Activated naive CD4-positive, alpha-beta T cell treated with anti-CD3 and anti-CD28 coated beads, Interleukin-2, amount 50 U/mL, for 24 hours (primary cell): ENCODE results near the gene GTF2A1.

ENCODE experiments used
- H3K27ac Mint-ChIP-seq: one replicate; pipeline ENCODE4 v1.8.0; 2021; ENCODE audit warnings: mild to moderate bottlenecking, mixed read lengths
- H3K27me3 Mint-ChIP-seq: one replicate; pipeline ENCODE4 v1.8.0; 2021; ENCODE audit warnings: mixed read lengths
- H3K36me3 Mint-ChIP-seq: one replicate; pipeline ENCODE4 v1.8.0; 2021; ENCODE audit warnings: mixed read lengths
- H3K4me1 Mint-ChIP-seq: one replicate; pipeline ENCODE4 v1.8.0; 2021; ENCODE audit warnings: mixed read lengths
- H3K4me3 Mint-ChIP-seq: one replicate; pipeline ENCODE4 v1.8.0; 2021; ENCODE audit warnings: mild to moderate bottlenecking, mixed read lengths
- H3K9me3 Mint-ChIP-seq: one replicate; pipeline ENCODE4 v1.8.0; 2021; ENCODE audit warnings: mixed read lengths

Gene GTF2A1

DNA sequence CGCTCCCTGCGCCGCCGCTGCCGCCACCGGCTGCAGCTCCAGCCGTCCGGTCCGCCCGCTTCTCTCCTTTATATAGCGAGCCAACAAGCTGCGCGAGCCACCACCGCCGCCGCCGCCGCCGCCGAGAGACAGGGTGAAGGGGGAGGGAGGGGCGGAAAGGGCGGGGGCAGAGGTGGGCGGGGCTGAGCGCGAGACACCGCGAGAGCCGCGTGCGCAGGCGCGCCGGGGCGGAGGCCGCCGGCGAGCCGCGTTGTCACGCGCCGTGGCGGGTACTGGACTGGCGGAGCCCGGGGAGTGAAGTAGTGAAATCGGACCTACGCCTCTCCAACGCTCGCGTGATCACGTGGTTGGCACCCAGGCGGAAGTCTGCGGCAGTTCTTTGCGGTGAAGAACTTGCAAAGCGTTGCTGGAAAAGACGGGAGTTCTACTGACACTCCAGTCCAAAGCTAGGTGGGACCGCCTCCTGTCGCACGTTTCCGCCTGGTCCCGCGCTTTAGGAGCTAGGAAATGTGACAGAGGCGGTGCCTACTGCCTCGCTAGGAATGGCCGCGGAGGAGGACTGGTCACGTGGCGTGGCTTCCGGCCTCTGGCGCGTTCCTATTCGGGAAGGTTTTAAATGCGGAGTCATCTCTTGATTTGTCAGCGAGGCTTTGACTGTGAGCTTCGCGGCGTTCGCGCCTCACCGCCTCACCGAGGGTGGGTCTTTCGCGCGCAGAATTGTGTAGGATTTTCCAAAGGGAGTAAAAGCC lies at the start of gene GTF2A1:
Gene GTF2A1, minus strand, starts transcription at position 130 of the 749 bp plus-strand sequence. CDS start 441 bp downstream, outside the sequence.
- H3K27ac Mint-ChIP-seq, result peak within 1 kb of the TSS; percentile 100

DNA sequence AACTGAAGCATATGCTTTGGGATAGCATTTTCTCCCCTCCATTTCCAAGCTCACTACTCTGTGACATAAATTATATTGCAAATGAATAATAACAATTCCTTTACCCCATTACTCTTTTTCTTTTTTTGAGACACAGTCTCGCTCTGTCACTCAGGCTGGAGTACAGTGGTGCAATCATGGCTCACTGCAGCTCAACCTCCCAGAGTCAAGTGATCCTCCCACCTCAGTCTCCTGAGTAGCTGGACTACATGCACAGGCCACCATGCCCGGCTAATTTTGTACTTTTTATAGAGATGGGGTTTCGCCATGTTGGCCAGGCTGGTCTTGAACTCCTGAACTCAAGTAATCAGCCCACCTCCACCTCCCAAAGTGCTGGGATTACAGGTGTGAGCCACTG lies 49.2 kb upstream of the GTF2A1 start:
- H3K4me1 Mint-ChIP-seq, result peaks cover 5% of the 10 kb centered on the region
- no peaks in the 10 kb centered on the region for H3K36me3 Mint-ChIP-seq
- no peak overlapping the region for H3K27ac Mint-ChIP-seq
- H3K4me3 Mint-ChIP-seq, result no peak overlapping the region
- H3K27me3 Mint-ChIP-seq, result peaks cover 6% of the 10 kb centered on the region
- H3K9me3 Mint-ChIP-seq, result no peaks in the 10 kb centered on the region

More for the DNA sequence above, at the start of gene GTF2A1:
- peak within 1 kb of the TSS; percentile 98 for H3K4me3 Mint-ChIP-seq
- no peaks in the 10 kb centered on the region for H3K9me3 Mint-ChIP-seq
- H3K4me1 Mint-ChIP-seq, result peaks cover 37% of the 10 kb centered on the region
- peaks cover 5% of the 10 kb centered on the region for H3K36me3 Mint-ChIP-seq
- H3K27me3 Mint-ChIP-seq, result no peaks in the 10 kb centered on the region

DNA sequence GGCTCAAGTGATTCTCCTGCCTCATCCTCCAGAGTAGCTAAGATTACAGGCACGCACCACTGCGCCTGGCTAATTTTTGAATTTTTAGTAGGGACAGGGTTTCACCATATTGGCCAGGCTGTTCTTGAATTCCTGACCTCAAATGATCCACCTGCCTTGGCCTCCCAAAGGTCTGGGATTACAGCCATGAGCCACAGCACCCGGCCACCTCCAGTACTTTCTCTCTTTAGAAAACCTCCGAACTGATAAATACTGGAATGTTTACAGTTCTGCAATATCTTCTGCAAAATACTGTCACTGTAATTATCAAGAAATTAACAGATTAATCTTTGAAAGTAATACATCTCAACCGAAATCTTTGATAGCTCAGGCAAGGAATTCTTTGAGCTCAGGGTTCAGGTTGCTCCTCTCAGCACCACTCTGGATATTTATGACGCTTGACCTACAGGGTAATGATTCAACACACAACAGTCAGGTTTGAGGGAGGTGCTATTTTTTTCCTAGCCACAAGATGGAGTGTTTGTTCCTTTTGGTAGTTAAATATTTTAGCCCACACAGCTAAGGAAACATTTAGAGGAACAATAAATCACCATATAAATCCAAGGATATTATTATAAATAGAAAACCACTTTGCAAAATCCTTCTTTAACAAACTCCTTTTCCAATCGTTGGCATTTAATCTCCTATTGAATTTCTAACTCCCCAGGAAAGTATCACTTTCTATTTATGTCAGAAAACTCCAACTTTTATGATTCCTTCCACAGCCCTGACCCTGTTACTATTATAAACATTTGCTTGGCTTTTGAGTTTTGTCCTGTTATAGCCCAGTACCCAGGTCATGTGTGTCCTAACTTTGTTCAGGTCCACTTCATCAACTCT lies 48.6 kb upstream of the GTF2A1 start:
- no peaks in the 10 kb centered on the region for H3K9me3 Mint-ChIP-seq
- H3K27ac Mint-ChIP-seq, result no peak overlapping the region
- H3K27me3 Mint-ChIP-seq, result peaks cover 6% of the 10 kb centered on the region
- no peaks in the 10 kb centered on the region for H3K36me3 Mint-ChIP-seq
- no peak overlapping the region for H3K4me3 Mint-ChIP-seq
- peaks cover 5% of the 10 kb centered on the region for H3K4me1 Mint-ChIP-seq

DNA sequence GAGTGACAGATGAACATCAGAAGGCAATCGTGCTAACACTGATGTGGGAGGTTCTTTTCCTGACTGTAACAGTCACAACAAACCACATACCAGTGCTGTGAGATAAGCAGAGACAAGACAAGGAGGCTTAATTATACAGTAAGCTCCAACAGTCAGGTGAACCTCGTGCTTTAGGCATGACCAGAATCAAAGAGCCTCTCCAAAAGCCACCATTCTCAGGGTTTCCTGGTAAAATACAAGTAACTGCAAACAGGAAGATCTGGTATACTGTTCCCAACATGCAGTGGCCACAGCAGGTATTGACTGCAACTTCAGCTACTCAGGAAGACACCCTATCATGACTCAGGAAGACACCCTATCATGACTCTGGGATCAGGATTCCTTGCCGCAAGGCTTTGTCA lies 47.3 kb upstream of the GTF2A1 start:
- Mint-ChIP-seq H3K4me1 (peaks cover 5% of the 10 kb centered on the region), H3K27ac (no peak overlapping the region), H3K27me3 (peaks cover 6% of the 10 kb centered on the region), H3K36me3 (no peaks in the 10 kb centered on the region), H3K4me3 (no peak overlapping the region), H3K9me3 (no peaks in the 10 kb centered on the region)

DNA sequence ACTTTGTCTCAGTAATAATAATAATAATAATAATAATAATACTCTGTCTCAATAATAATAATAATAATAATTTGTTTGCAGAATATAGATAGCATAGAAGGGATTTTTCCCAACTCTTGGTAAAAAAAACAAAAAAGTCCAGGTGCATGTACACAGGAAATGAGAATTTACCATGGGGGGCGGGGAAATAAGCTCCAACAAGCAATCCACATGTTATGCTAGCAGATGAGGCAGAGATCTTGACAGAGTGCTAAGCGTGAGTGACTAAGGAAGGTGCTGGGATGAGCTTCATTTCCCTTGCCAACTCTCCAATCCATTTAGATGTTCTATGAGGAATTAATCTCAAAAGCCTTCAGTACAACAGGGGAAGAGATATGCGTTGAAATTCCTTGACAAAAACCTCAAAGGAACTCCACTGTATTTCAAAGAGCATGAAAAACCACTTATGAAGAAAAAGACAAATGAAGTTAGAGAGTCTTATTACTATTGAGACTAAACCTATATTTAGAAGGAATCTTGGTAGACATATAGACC lies 44.9 kb upstream of the GTF2A1 start:
- Mint-ChIP-seq H3K27ac (no peak overlapping the region), H3K4me1 (peaks cover 5% of the 10 kb centered on the region), H3K9me3 (no peaks in the 10 kb centered on the region), H3K27me3 (peaks cover 11% of the 10 kb centered on the region), H3K36me3 (no peaks in the 10 kb centered on the region), H3K4me3 (no peak overlapping the region)

DNA sequence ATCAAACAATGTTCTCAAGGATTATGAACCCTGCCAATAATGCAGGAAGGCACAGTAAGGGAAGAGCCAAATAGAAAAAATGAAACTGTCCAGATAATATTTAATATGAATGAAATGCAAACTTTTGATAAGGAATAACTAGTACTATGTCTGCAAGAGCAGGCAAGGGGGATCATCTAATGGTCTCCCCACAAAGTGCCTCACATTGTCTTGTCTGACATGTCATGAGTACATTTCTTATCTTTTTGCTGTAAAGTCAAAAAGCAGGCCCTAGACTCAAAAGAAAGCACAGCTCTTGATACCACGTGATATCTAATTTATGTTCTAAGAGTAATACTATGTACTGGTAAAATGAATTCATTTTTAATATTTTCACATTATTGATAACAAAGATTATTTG lies 43.9 kb upstream of the GTF2A1 start:
- H3K27ac Mint-ChIP-seq, result no peak overlapping the region
- no peaks in the 10 kb centered on the region for H3K36me3 Mint-ChIP-seq
- H3K4me1 Mint-ChIP-seq, result peaks cover 5% of the 10 kb centered on the region
- peaks cover 11% of the 10 kb centered on the region for H3K27me3 Mint-ChIP-seq
- no peaks in the 10 kb centered on the region for H3K9me3 Mint-ChIP-seq
- H3K4me3 Mint-ChIP-seq, result no peak overlapping the region

DNA sequence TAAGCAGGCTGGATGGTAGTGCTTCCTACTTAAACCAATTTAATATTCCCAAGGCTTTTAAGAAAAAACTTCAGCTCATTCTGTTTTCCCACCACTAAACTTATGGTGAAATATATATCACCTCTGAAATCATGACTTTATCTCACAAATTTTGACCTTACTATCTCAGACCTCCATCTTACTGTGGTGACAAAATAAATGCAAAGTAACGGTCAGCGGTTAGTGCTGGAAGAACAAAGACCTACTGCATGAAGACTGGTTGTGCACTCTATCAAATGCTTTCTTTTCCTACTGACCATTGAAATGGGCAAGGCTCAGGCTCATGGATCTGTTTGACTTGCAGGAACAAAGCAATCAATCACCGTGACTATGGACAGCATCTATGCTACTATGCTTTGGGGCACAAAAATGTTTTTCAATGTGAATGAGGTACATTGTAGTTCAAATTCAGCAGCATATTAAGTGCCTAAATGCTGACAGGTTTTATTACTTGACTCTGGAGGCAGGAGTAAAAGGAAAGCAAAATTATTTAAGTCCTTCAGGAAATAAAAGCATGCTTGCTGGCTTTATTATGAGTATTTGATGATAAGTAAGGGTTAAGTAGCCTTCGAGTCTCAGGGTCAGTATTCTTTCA lies 43.1 kb upstream of the GTF2A1 start:
- Mint-ChIP-seq H3K27ac (no peak overlapping the region), H3K27me3 (peaks cover 14% of the 10 kb centered on the region), H3K4me1 (peaks cover 5% of the 10 kb centered on the region)

DNA sequence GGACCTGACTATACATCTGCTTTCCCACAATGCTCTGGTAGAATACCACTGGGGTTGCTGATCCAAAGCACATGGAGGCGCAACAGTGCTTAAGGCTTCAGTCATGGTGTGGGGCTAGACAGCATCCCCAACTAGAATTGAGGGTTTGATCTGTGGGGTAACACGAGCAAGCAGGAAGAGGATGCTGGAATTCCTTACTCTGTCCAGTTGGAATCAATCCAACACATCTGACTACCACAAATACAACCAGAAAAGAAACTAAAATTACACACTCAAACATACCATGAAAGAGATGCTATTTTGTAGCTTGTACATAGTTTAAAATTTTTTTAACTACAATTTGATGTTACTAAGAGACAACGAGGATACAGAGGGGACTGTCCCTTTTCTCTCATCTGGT lies 40.4 kb upstream of the GTF2A1 start:
- Mint-ChIP-seq H3K9me3 (no peaks in the 10 kb centered on the region), H3K4me1 (no peaks in the 10 kb centered on the region), H3K4me3 (no peak overlapping the region), H3K27ac (no peak overlapping the region), H3K36me3 (no peaks in the 10 kb centered on the region), H3K27me3 (peaks cover 11% of the 10 kb centered on the region)

More for the DNA sequence above, 43.1 kb upstream of the GTF2A1 start:
- H3K36me3 Mint-ChIP-seq, result no peaks in the 10 kb centered on the region
- H3K9me3 Mint-ChIP-seq, result no peaks in the 10 kb centered on the region
- H3K4me3 Mint-ChIP-seq, result no peak overlapping the region

DNA sequence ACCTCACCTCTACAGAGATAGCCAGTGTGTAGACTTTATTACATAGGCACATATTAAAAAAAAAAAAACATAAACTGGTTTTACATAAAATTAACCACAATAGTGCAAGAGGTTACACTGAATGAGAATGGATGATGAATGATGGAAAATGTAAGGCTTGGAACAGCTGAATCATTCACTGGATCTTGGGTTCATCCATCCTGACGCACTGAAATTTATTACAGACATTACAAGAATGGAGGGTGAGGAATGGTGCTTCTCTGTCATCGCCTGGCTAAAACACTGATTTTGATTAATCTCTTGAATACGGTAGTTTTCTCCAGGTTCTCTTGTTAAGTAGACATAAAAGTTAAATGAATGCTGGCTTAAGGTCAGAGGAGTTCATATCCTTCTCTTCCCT lies 40.0 kb upstream of the GTF2A1 start:
- Mint-ChIP-seq H3K36me3 (no peaks in the 10 kb centered on the region), H3K27me3 (peaks cover 11% of the 10 kb centered on the region), H3K27ac (no peak overlapping the region)

DNA sequence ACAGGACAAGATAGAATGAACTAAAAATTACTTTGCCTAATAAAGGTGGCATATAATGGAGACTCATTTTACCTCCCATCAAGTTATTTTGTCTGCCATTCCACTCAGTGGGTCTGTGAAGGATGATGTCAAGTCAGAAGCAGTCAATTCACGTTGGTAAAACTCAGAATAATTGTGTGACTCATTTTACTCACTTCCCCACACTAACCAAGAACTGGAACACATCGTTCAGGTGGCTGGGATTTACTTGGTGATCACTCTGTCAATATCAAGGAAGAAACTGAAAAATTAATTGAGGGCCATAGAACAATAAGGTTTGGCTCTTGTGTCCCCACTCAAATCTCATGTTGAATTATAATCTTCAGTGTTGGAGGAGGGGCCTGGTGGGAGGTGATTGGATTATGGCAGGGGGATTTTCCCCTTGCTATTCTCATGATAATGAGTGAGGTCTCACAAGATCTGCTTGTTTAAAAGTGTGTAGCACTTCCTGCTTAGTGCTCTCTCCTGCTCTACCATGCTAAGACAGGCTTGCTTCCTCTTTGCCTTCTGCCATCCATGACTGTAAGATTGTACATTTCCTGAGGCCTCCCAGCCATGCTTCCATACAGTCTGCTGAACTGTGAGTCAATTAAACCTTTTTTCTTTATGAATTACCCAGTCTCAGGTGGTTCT lies 35.7 kb upstream of the GTF2A1 start:
- H3K36me3 Mint-ChIP-seq, result no peaks in the 10 kb centered on the region
- no peak overlapping the region for H3K4me3 Mint-ChIP-seq
- H3K27me3 Mint-ChIP-seq, result peaks cover 10% of the 10 kb centered on the region
- no peak overlapping the region for H3K27ac Mint-ChIP-seq
- no peaks in the 10 kb centered on the region for H3K4me1 Mint-ChIP-seq
- H3K9me3 Mint-ChIP-seq, result no peaks in the 10 kb centered on the region

More for the DNA sequence above, 40.0 kb upstream of the GTF2A1 start:
- no peaks in the 10 kb centered on the region for H3K9me3 Mint-ChIP-seq
- no peaks in the 10 kb centered on the region for H3K4me1 Mint-ChIP-seq
- H3K4me3 Mint-ChIP-seq, result no peak overlapping the region

DNA sequence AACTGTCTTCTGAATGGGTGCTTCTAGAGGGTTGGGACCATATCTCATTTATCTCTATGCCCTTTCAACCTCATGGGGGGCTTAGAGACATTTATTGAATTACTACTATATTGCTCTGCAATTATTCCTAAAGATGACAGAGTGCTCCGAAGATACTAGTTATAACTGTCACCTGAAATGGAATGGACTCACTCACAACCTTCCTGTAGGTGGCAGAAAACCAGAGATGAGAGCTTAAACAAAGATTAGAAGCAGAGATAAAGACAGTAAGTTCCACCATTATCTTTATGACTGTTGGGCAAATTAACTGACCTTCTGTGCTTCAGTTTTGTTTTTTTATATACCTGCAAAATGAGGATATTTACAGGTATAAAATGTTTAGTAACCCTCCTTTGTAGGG lies 31.5 kb upstream of the GTF2A1 start:
- no peak overlapping the region for H3K4me3 Mint-ChIP-seq
- no peak overlapping the region for H3K27ac Mint-ChIP-seq
- H3K36me3 Mint-ChIP-seq, result no peaks in the 10 kb centered on the region
- no peaks in the 10 kb centered on the region for H3K4me1 Mint-ChIP-seq
- no peaks in the 10 kb centered on the region for H3K9me3 Mint-ChIP-seq
- peaks cover 1% of the 10 kb centered on the region for H3K27me3 Mint-ChIP-seq

DNA sequence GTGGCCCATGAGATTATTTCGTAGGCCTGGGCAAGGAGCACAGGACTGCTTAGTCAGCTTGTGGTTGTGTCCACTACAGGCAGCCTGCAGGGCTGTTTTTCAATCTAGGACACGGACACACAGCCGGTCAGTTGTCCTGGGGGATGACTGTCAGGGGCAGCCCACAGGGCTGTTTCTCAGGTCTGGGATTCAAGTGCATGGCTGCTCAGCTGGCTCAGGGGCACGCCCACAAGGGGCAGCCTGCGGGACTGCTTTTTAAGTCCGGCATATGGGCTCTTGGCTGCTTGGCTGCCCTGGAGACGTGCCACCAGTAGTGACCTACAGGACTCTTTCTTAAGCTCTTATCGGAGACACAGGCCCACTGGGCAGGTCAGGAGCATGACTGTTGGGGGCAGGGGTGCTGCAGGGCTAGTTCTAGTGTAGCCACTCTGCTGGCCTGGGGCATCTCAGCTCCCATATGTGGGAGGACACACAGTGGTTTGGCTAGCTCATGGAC lies 26.6 kb upstream of the GTF2A1 start:
- Mint-ChIP-seq H3K27me3 (peaks cover 3% of the 10 kb centered on the region), H3K4me1 (no peaks in the 10 kb centered on the region), H3K36me3 (peaks cover 8% of the 10 kb centered on the region), H3K27ac (no peak overlapping the region), H3K9me3 (peaks cover 10% of the 10 kb centered on the region), H3K4me3 (no peak overlapping the region)

DNA sequence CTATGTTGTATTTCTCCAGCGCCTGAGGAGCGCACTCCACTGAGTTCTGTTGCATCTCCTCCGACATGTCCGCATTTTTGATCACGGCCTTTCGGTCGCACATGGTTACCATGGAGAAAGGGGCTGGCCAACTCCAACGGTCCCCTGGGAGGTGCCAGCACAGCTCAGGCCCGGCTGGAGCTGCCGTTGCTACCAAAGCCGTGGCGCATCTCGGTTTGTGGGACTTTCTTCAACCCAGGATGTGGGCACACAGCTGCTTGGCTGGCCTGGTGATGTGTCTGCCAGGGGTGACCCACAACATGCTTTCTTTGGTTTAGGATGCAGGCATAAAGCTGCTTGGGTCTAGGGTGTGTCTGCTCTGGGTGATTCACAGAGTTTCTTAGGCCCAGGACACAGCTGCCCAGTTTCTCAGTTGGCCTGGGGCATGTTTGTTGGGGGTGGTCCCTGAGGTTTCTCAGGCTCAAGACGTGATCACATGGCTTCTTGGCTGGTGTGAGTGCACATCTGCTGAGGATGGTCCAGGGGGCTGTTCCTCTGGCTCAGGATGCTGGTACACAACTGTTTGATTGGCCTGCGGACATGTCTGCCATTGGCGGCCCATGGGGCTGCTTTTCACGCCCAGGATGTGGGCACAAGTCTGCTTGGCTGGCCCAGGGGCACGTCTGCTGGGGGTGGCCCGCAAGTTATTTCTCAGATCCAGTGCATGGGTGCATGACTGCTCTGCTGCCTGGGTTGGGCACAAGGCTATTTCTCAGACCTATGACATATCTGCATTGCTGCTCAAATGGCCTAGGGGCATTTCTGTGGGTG lies 25.9 kb upstream of the GTF2A1 start:
- Mint-ChIP-seq H3K9me3 (peaks cover 10% of the 10 kb centered on the region), H3K4me3 (no peak overlapping the region), H3K36me3 (peaks cover 8% of the 10 kb centered on the region), H3K27ac (no peak overlapping the region), H3K27me3 (peaks cover 3% of the 10 kb centered on the region), H3K4me1 (no peaks in the 10 kb centered on the region)

DNA sequence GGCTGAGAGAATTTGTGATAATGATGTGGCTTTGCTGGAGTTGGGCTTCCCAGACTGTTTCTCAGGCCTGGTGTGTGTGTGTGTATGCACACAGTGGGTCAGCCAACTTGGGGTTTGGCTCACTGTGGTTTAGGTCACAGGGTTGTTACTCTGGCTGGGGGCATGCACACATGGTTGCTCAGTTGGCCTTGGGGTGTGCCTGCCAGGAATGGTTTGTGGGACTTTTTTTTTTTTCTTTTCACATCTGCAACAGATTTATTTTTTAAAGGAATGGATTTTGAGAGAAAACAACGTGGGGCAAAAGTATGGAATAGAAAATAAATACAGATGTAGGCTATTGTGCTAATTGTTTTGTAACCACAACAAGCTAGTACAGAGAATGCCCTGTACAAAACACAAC lies 25.0 kb upstream of the GTF2A1 start:
- Mint-ChIP-seq H3K27ac (no peak overlapping the region), H3K4me3 (no peak overlapping the region), H3K9me3 (peaks cover 10% of the 10 kb centered on the region), H3K4me1 (no peaks in the 10 kb centered on the region), H3K27me3 (peaks cover 3% of the 10 kb centered on the region), H3K36me3 (peaks cover 8% of the 10 kb centered on the region)
